GF-D8 (cell line): ENCODE data around the gene TLK1.

ENCODE experiments used
- DNase-seq: peaks from one replicate; lab custom pipeline; 2025; lab: John Stamatoyannopoulos, UW

The TLK1 gene

GRCh38 chr2:170966648-170967396 is 193.9 kb downstream of the TLK1 start:
- DNase-seq, result no peak

- no peak for DNase-seq
Measured at GRCh38 chr2:170965446-170966225, 195.1 kb downstream of the TLK1 start.

GRCh38 chr2:170963386-170963785 is 197.3 kb downstream of the TLK1 start:
- no peak for DNase-seq

- no peak for DNase-seq
Measured at GRCh38 chr2:170953941-170954340, 206.8 kb downstream of the TLK1 start.

GRCh38 chr2:170950221-170950761 is 210.4 kb downstream of the TLK1 start:
- DNase-seq, result no peak

- DNase-seq, result no peak
Measured at GRCh38 chr2:170949415-170949814, 211.3 kb downstream of the TLK1 start.

- DNase-seq, result no peak
Measured at GRCh38 chr2:170944545-170944944, 216.1 kb downstream of the TLK1 start.

GRCh38 chr2:170943596-170943995 is 217.1 kb downstream of the TLK1 start:
- no peak for DNase-seq

GRCh38 chr2:170943041-170943440 is 217.7 kb downstream of the TLK1 start:
- DNase-seq, result no peak

- no peak for DNase-seq
Measured at GRCh38 chr2:170942615-170943014, 218.1 kb downstream of the TLK1 start.
